H1 (cell line): Measurements from ENCODE around the gene IL36A. TPM values are rescaled to one million over a fixed set of nuclear protein-coding genes. Genes with fewer than 3 reads are reported as not detected.

Experiments
- CTCF ChIA-PET: fragments of 300-600 bp; sonication (Branson Sonifier 250); formaldehyde crosslinking; loops from one replicate; lab custom pipeline; 2021; ENCODE audit not compliant: partially characterized antibody; lab: Charles Lee
- POLR2A ChIA-PET: fragments of 300-600 bp; sonication (Branson Sonifier 250); formaldehyde crosslinking; loops from one replicate; lab custom pipeline; 2021; ENCODE audit warnings: inconsistent platforms; ENCODE audit not compliant: partially characterized antibody; lab: Charles Lee
- DNase-seq, 2 experiments: peaks; one replicate each; pipeline versions ENCODE4 v3.0.0 to v3.0.0-alpha.2; 2010 to 2022; ENCODE audit warnings: low spot score in 2 of 2, low read depth in 1 of 2, mixed read lengths in 1 of 2
- FAIRE-seq: peaks from 2 replicates; lab custom pipeline; 2011; peaks lifted over from hg19 to GRCh38; lab: Jason Lieb, UNC
- H2AFZ ChIP-seq: 2 replicates; pipeline ENCODE4 v1.8.1; 2012; ENCODE audit warnings: low read length, inconsistent platforms
- H2AK5ac ChIP-seq: 2 replicates; pipeline ENCODE4 v1.6.1; 2013; ENCODE audit warnings: low read depth, low read length
- H2BK120ac ChIP-seq: replicated peaks from 2 replicates; pipeline ENCODE3; 2013; ENCODE audit warnings: low read depth, low read length, inconsistent platforms
- H2BK12ac ChIP-seq: 2 replicates; pipeline ENCODE4 v1.6.1; 2013; ENCODE audit warnings: low read depth, low read length
- H2BK15ac ChIP-seq: 2 replicates; pipeline ENCODE4 v1.6.1; 2013; ENCODE audit warnings: low read length
- H2BK20ac ChIP-seq: 2 replicates; pipeline ENCODE4 v1.6.1; 2013; ENCODE audit warnings: low read length
- H2BK5ac ChIP-seq: 2 replicates; pipeline ENCODE4 v1.6.1; 2013; ENCODE audit warnings: low read depth, low read length
- H3K14ac ChIP-seq: 2 replicates; pipeline ENCODE4 v1.6.1; 2013; ENCODE audit warnings: inconsistent platforms; ENCODE audit not compliant: insufficient read length
- H3K18ac ChIP-seq: 2 replicates; pipeline ENCODE4 v1.6.1; 2013; ENCODE audit warnings: low read length; ENCODE audit errors: extremely low read depth
- H3K23ac ChIP-seq: 2 replicates; pipeline ENCODE4 v1.6.1; 2013; ENCODE audit warnings: inconsistent platforms; ENCODE audit not compliant: insufficient read length
- H3K23me2 ChIP-seq: 2 replicates; pipeline ENCODE4 v1.6.1; 2013; ENCODE audit warnings: low read depth, low read length
- H3K27ac ChIP-seq: 2 replicates; pipeline ENCODE4 v1.6.1; 2011; ENCODE audit warnings: low read depth, low read length, inconsistent platforms
- H3K27me3 ChIP-seq, 4 experiments: replicated peaks in 1 of 4; 1 replicate in 1 of 4; 2 replicates in 3 of 4; pipeline versions ENCODE4 v1.6.1 to v1.8.1; 2011 to 2013; ENCODE audit warnings: low read length in 3 of 4, mild to moderate bottlenecking in 3 of 4, inconsistent platforms in 2 of 4, mixed read lengths in 2 of 4, moderate library complexity in 1 of 4; ENCODE audit not compliant: control insufficient read depth in 3 of 4, insufficient read depth in 3 of 4; ENCODE audit errors: extremely low read depth in 1 of 4
- H3K36me3 ChIP-seq, 4 experiments: 2 replicates each; pipeline versions ENCODE4 v1.6.1 to v1.8.1; 2011 to 2013; ENCODE audit warnings: mild to moderate bottlenecking in 4 of 4, low read length in 3 of 4, moderate library complexity in 2 of 4, control low read depth in 1 of 4, inconsistent platforms in 1 of 4; ENCODE audit not compliant: insufficient read depth in 4 of 4, control insufficient read depth in 2 of 4
- H3K4ac ChIP-seq: replicated peaks from 2 replicates; pipeline ENCODE3; 2013; ENCODE audit warnings: low read length, low read depth, mixed read lengths, inconsistent platforms; ENCODE audit not compliant: insufficient read length
- H3K4me1 ChIP-seq, 4 experiments: replicated peaks in 1 of 4; 1 replicate in 1 of 4; 2 replicates in 3 of 4; pipeline versions ENCODE4 v1.6.1 to v1.8.1; 2011 to 2013; ENCODE audit warnings: low read length in 3 of 4, inconsistent platforms in 2 of 4, mixed read lengths in 1 of 4; ENCODE audit not compliant: insufficient read depth in 4 of 4, control insufficient read depth in 3 of 4
- H3K4me2 ChIP-seq, 2 experiments: 2 replicates each; pipeline versions ENCODE4 v1.6.1 to v1.8.1; 2011 to 2013; ENCODE audit warnings: low read depth in 2 of 2, low read length in 2 of 2, control low read depth in 1 of 2, inconsistent platforms in 1 of 2, mild to moderate bottlenecking in 1 of 2; ENCODE audit not compliant: insufficient read depth in 1 of 2
- H3K4me3 ChIP-seq, 4 experiments: fragments of 200-600, 300-600 bp in 1 of 4; sonication (generic), shearing (Covaris generic), sonication (Bioruptor Twin) in 1 of 4; 2 replicates each; pipeline versions ENCODE4 v1.5.1 to v1.8.1; 2011 to 2016; ENCODE audit warnings: low read length in 4 of 4, low read depth in 3 of 4, control low read depth in 2 of 4, inconsistent platforms in 2 of 4, mild to moderate bottlenecking in 2 of 4, mixed read lengths in 1 of 4, moderate library complexity in 1 of 4; ENCODE audit not compliant: insufficient read depth in 2 of 4; ENCODE audit errors: extremely low read depth in 1 of 4
- H3K56ac ChIP-seq: replicated peaks from 2 replicates; pipeline ENCODE3; 2013; ENCODE audit warnings: low read depth, mild to moderate bottlenecking, mixed read lengths, low read length, inconsistent platforms; ENCODE audit not compliant: insufficient read length
- H3K79me1 ChIP-seq: 2 replicates; pipeline ENCODE4 v1.6.1; 2013; ENCODE audit warnings: low read depth, low read length, control low read depth
- H3K79me2 ChIP-seq, 2 experiments: 2 replicates each; pipeline versions ENCODE4 v1.6.1 to v1.8.1; 2012 to 2013; ENCODE audit warnings: low read length in 2 of 2, mild to moderate bottlenecking in 2 of 2, inconsistent platforms in 1 of 2; ENCODE audit not compliant: insufficient read depth in 2 of 2, control insufficient read depth in 1 of 2
- H3K9ac ChIP-seq, 4 experiments: replicated peaks in 1 of 4; 1 replicate in 1 of 4; 2 replicates in 3 of 4; pipeline versions ENCODE4 v1.6.1 to v1.8.1; 2011 to 2013; ENCODE audit warnings: low read depth in 3 of 4, low read length in 3 of 4, control low read depth in 2 of 4, mild to moderate bottlenecking in 2 of 4, moderate library complexity in 2 of 4, inconsistent platforms in 1 of 4; ENCODE audit errors: extremely low read depth in 1 of 4
- H3K9me3 ChIP-seq, 2 experiments: 2 replicates each; pipeline versions ENCODE4 v1.6.1 to v1.8.1; 2012 to 2013; ENCODE audit warnings: mild to moderate bottlenecking in 2 of 2, moderate library complexity in 2 of 2, control low read depth in 1 of 2, inconsistent platforms in 1 of 2, low read depth in 1 of 2, low read length in 1 of 2, mixed read lengths in 1 of 2; ENCODE audit not compliant: insufficient read depth in 2 of 2
- H4K20me1 ChIP-seq, 2 experiments: replicated peaks in 1 of 2; 2 replicates each; pipeline versions ENCODE3 to v1.8.1; 2011 to 2013; ENCODE audit warnings: inconsistent platforms in 2 of 2, low read length in 2 of 2, mild to moderate bottlenecking in 1 of 2; ENCODE audit not compliant: insufficient read depth in 2 of 2, control insufficient read depth in 1 of 2
- H4K5ac ChIP-seq: 2 replicates; pipeline ENCODE4 v1.6.1; 2013; ENCODE audit warnings: low read length, low read depth, mixed read lengths, inconsistent platforms; ENCODE audit not compliant: insufficient read length
- H4K8ac ChIP-seq: 2 replicates; pipeline ENCODE4 v1.8.0; 2013; ENCODE audit warnings: mild to moderate bottlenecking, moderate library complexity, low read length, inconsistent platforms; ENCODE audit not compliant: insufficient read depth; ENCODE audit errors: extremely low read depth
- H4K91ac ChIP-seq: replicated peaks from 2 replicates; pipeline ENCODE3; 2013; ENCODE audit warnings: low read length, mixed read lengths, inconsistent platforms; ENCODE audit not compliant: insufficient read length
- ASH2L ChIP-seq: fragments of 200-600, 300-600 bp; sonication (generic); IDR thresholded peaks from one replicate; pipeline ENCODE4 v1.7.1; 2017; ENCODE audit warnings: low read length
- HDAC2 ChIP-seq, 2 experiments: fragments of 300-600 bp in 1 of 2; sonication (generic) in 1 of 2; IDR thresholded peaks; 2 replicates each; pipeline ENCODE4 v1.6.1; 2011 to 2012; ENCODE audit warnings: low read depth in 2 of 2, low read length in 2 of 2, mild to moderate bottlenecking in 2 of 2, moderate library complexity in 2 of 2, borderline replicate concordance in 1 of 2, inconsistent platforms in 1 of 2
- RAD21 ChIP-seq, 2 experiments: IDR thresholded peaks in 1 of 2; conservative IDR thresholded peaks in 1 of 2; 2 replicates each; pipeline ENCODE4 v1.6.1; 2011; ENCODE audit warnings: low read depth in 2 of 2, low read length in 2 of 2, improper control_type of control experiment in 1 of 2, inconsistent platforms in 1 of 2, mild to moderate bottlenecking in 1 of 2, moderate library complexity in 1 of 2
- WGBS, 2 experiments: shearing (Covaris generic) in 1 of 2; methylation state at CpG; one replicate each; pipeline versions ENCODE4 v1.1.6 to v1.1.7; 2013 to 2015; ENCODE audit warnings: low lambda C conversion rate in 2 of 2, mixed read lengths in 2 of 2, inconsistent platforms in 1 of 2, low coverage in 1 of 2, missing lambda C conversion rate in 1 of 2; ENCODE audit not compliant: insufficient replicate concordance in 2 of 2, insufficient coverage in 1 of 2, insufficient read length in 1 of 2; ENCODE audit errors: extremely low coverage in 1 of 2, missing lambda C conversion rate in 1 of 2; 5-methylcytosine and 5-hydroxymethylcytosine counted together
- polyA plus RNA-seq, 7 experiments: library from polyadenylated mRNA; depleted of rRNA in 3 of 7; stranded (reverse) in 5 of 7; unstranded in 2 of 7; fragments of >200 nt in 5 of 7; fragments of 200-250 nt in 2 of 7; gene quantifications; 1 replicate in 5 of 7; 2 replicates in 1 of 7; 4 replicates in 1 of 7; pipeline versions ENCODE4 v1.2.1 to v1.2.3, GENCODE V29; 2011 to 2013; ENCODE audit warnings: missing spikeins in 2 of 7, mixed read lengths in 2 of 7
- total RNA-seq: library from RNA; stranded (reverse); fragmentation: NEBNext Ultra II Directional; extraction: Animal tissue kit (Norgen Biotek cat#: 25700); gene quantifications from 2 replicates; pipeline ENCODE4 v1.2.1, GENCODE V29; 2021
- TF ChIP-seq, protein P1 (sequence below), 3 experiments: IDR thresholded peaks; 1 replicate in 2 of 3; 2 replicates in 1 of 3; pipeline versions ENCODE4 v1.5.1 to v1.6.1; 2011; ENCODE audit warnings: low read length in 3 of 3, mild to moderate bottlenecking in 3 of 3, inconsistent platforms in 2 of 3, low read depth in 1 of 3, moderate library complexity in 1 of 3; ENCODE audit not compliant: insufficient read depth in 1 of 3; ENCODE audit errors: control extremely low read depth in 1 of 3
- TF ChIP-seq, protein P2 (sequence below): IDR thresholded peaks from 2 replicates; pipeline ENCODE4 v1.6.1; 2012; ENCODE audit warnings: inconsistent platforms
- TF ChIP-seq, protein P3 (sequence below): IDR thresholded peaks from 2 replicates; pipeline ENCODE4 v1.6.1; 2011; ENCODE audit warnings: low read depth, mild to moderate bottlenecking, low read length; ENCODE audit not compliant: insufficient read depth

IL36A gene
- total and polyA plus RNA-seq, 2 of the 8 experiments (the other 6 are each of a cell fraction or from before 2014, with no cell fraction given): not detected

DNA sequence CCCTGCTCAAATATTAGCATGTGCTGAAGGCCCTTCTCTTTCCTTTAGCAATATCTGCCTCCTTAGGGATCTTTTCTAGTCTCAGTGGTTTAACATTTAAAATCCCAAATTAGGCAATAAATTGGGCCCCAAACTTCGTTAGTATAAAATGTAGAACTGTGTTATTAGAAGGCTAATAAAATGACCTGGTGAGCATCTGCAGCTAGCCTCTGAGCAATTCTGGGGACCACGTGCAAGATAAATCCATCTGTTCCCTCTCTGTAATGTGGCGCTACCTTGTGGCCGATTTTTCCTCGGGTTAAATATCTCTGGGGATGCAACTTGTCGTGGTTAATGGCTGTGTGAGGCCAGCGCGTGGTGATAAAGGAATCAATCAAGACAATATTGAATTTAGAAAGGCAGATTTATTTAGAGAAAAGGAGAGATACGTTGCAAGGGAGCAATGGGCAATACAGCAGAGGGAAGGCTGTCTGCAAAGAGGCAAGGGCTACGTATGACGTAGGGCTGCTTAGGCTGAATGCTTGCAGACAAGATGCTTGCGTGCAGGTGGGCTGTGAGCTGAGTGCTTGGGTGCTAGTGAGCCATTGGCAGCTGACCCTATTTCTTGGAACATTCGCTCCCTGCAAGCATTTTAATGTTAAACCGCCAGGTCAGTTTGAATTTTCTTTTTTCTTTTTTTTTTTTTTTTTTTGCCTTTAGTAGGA lies 46.0 kb upstream of the IL36A start:
- Histone ChIP-seq H3K79me1 (no peaks in the 10 kb centered on the region), H2BK120ac (no peak overlapping the region), H2BK12ac (no peak overlapping the region), H3K4ac (no peak overlapping the region), H2AK5ac (no peak overlapping the region), H4K20me1 (no peaks in the 10 kb centered on the region), H2BK15ac (no peak overlapping the region), H3K56ac (no peak overlapping the region), H4K5ac (no peak overlapping the region), H3K18ac (no peak overlapping the region), H3K4me1 (no peaks in the 10 kb centered on the region), H3K36me3 (no peaks in the 10 kb centered on the region), H2BK5ac (no peak overlapping the region), H3K23ac (no peak overlapping the region), H2BK20ac (no peak overlapping the region), H3K27ac (no peak overlapping the region), H3K14ac (no peak overlapping the region), H4K91ac (no peak overlapping the region), H3K4me2 (no peak overlapping the region), H3K23me2 (no peaks in the 10 kb centered on the region), H2AFZ (peak overlapping the region; percentile 62; the same call in 1 of the 2 replicates), H3K9ac (no peak overlapping the region), H3K4me3 (no peak overlapping the region), H3K9me3 (no peaks in the 10 kb centered on the region), H4K8ac (no peak overlapping the region), H3K27me3 (no peaks in the 10 kb centered on the region; a peak in 1 of 7 replicates), H3K79me2 (no peaks in the 10 kb centered on the region)
- ChIA-PET POLR2A (no interaction called here), CTCF (interaction anchor here (0.6 to 3.9 kb wide), 43 partner anchors 10 to 1472 kb away, joined by 3 to 41 read pairs (median 3); partner anchors contain the start of gene IL36G)
- no peak for FAIRE-seq
- DNase-seq: peak in 1 of 2 experiments; percentile 61
- WGBS, 2 experiments: 73% methylated on average over 14 of the region's 14 CpGs; no CpG with 5 or more reads in 1 of the 2 experiments
- TF ChIP-seq, protein P1, sequence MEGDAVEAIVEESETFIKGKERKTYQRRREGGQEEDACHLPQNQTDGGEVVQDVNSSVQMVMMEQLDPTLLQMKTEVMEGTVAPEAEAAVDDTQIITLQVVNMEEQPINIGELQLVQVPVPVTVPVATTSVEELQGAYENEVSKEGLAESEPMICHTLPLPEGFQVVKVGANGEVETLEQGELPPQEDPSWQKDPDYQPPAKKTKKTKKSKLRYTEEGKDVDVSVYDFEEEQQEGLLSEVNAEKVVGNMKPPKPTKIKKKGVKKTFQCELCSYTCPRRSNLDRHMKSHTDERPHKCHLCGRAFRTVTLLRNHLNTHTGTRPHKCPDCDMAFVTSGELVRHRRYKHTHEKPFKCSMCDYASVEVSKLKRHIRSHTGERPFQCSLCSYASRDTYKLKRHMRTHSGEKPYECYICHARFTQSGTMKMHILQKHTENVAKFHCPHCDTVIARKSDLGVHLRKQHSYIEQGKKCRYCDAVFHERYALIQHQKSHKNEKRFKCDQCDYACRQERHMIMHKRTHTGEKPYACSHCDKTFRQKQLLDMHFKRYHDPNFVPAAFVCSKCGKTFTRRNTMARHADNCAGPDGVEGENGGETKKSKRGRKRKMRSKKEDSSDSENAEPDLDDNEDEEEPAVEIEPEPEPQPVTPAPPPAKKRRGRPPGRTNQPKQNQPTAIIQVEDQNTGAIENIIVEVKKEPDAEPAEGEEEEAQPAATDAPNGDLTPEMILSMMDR (IDR thresholded peaks at IDR 0.05; ENCODE audit: control extremely low read depth in 1 of 3, insufficient read depth in 1 of 3, low read depth in 1 of 3, low read length in 3 of 3): peak; percentile 39 to 50 (median 42)
- TF ChIP-seq ASH2L: no peak
- TF ChIP-seq, protein P2, sequence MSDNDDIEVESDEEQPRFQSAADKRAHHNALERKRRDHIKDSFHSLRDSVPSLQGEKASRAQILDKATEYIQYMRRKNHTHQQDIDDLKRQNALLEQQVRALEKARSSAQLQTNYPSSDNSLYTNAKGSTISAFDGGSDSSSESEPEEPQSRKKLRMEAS: peak; percentile 51; the same call in 1 of the 2 replicates
- TF ChIP-seq RAD21 (IDR thresholded peaks at IDR 0.05 in 1 of 2, conservative IDR thresholded peaks at IDR 0.05 in 1 of 2; ENCODE audit: low read depth in 2 of 2, low read length in 2 of 2): peak; percentile 30 to 41
- TF ChIP-seq, protein P3, sequence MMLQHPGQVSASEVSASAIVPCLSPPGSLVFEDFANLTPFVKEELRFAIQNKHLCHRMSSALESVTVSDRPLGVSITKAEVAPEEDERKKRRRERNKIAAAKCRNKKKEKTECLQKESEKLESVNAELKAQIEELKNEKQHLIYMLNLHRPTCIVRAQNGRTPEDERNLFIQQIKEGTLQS: 0 out of 2 replicates have a peak, but pooled peaks have one; percentile 16
- no peak for TF ChIP-seq HDAC2 (IDR thresholded peaks at IDR 0.05; ENCODE audit: borderline replicate concordance in 1 of 2, low read depth in 2 of 2, low read length in 2 of 2)
